GM12892 (cell line): ENCODE results near the gene INAVA.

Experiments used
- POLR2AphosphoS5 ChIP-seq: IDR thresholded peaks from 2 replicates; pipeline ENCODE4 v1.6.1; 2011; ENCODE audit warnings: low read depth, low read length, control low read depth
- TAF1 ChIP-seq: IDR thresholded peaks from 2 replicates; pipeline ENCODE4 v1.6.1; 2011; ENCODE audit warnings: low read depth, mild to moderate bottlenecking, control low read depth, low read length, borderline replicate concordance

DNA sequence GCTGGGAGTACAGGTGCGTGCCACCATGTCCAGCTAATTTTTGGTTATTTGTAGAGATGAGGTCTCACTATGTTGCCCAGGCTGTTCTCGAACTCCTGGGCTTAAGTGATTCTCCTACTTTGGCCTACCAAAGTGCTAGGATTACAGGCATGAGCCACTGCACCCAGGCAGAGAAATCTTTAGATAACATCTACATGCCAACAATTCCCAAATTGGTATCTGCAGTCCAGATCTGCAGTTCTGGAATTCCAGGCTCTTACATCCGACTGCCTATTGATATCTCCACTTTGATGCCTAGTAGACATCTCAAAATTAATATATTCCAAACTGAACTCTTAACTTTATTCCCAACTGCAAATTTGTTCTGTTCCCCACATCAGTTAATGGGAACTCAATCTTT lies 23.3 kb downstream of the INAVA start:
- no peak for TF ChIP-seq POLR2AphosphoS5
- no peak for TF ChIP-seq TAF1
